Upper lobe of right lung (tissue), 1 donor: Measurements from ENCODE around the gene GPX5. TPM values are rescaled to one million over a fixed set of nuclear protein-coding genes. Genes with fewer than 3 reads are reported as not detected.

Source experiments
- ATAC-seq: fragments of 200-7000 bp; cut with Tn5 transposase; one replicate; pipeline ENCODE4 v1.9.1; 2020; ENCODE audit warnings: mild to moderate bottlenecking, moderate library complexity
- DNase-seq: peaks from one replicate; pipeline ENCODE4 v3.0.0-alpha.2; 2020
- H3K27ac ChIP-seq: fragments of 200-600 bp; one replicate; pipeline ENCODE4 v1.8.0; 2022
- H3K27me3 ChIP-seq: fragments of 200-600 bp; one replicate; pipeline ENCODE4 v1.8.0; 2022; ENCODE audit warnings: mild to moderate bottlenecking
- H3K36me3 ChIP-seq: fragments of 200-600 bp; one replicate; pipeline ENCODE4 v1.8.0; 2022
- H3K4me1 ChIP-seq: fragments of 200-600 bp; one replicate; pipeline ENCODE4 v1.8.0; 2022
- H3K4me3 ChIP-seq: fragments of 200-600 bp; one replicate; pipeline ENCODE4 v1.8.0; 2022; ENCODE audit warnings: mild to moderate bottlenecking
- H3K9me3 ChIP-seq: fragments of 200-600 bp; one replicate; pipeline ENCODE4 v1.8.0; 2022
- CTCF ChIP-seq: fragments of 200-600 bp; IDR thresholded peaks from one replicate; pipeline ENCODE4 v1.8.0; 2022; ENCODE audit warnings: antibody characterized with exemption
- intact Hi-C: fragments of 100-400 bp; cut with DNase I; formaldehyde crosslinking; loops from one replicate; pipeline ENCODE4 v1.11.0; 2022
- long read RNA-seq: library from polyadenylated mRNA; unstranded; transcript quantifications from one replicate; pipeline ENCODE4 v2.0.0, GENCODE V29; 2021
- total RNA-seq: library from RNA; stranded (reverse); fragmentation: NEBNext Ultra II Directional; extraction: Animal tissue kit (Norgen Biotek cat#: 25700); gene quantifications from one replicate; pipeline ENCODE4 v1.2.1, GENCODE V29; 2021
- donor health status: DM: no; HTN: yes; CAD: no; lungs with severe emphysema.

Gene GPX5
- total RNA-seq: not detected
- long read RNA-seq: 0 reads

GRCh38 chr6:28525496-28526039, at the start of gene GPX5:
Gene GPX5, plus strand, starts transcription at chr6:28525881. Its CDS starts 133 bp downstream, at chr6:28526014.
- DNase-seq: no peak
- H3K4me3 ChIP-seq: no peak within 1 kb of the TSS
- no peaks in the 10 kb centered on the region for H3K9me3 ChIP-seq
- no peaks in the 10 kb centered on the region for H3K36me3 ChIP-seq
- no peak within 1 kb of the TSS for H3K27ac ChIP-seq
- peaks cover 23% of the 10 kb centered on the region for H3K27me3 ChIP-seq
- intact Hi-C loops: no loop called here
- H3K4me1 ChIP-seq: no peaks in the 10 kb centered on the region
- no peak for ATAC-seq
- no peak for TF ChIP-seq CTCF

GRCh38 chr6:28478518-28478917, 47.2 kb upstream of the GPX5 start:
- ATAC-seq (no peak), DNase-seq (no peak)
- no peak for TF ChIP-seq CTCF
- intact Hi-C loops: no loop called here
- H3K27me3 ChIP-seq: peaks cover 29% of the 10 kb centered on the region
- H3K27ac ChIP-seq: no peak overlapping the region
- no peaks in the 10 kb centered on the region for H3K36me3 ChIP-seq
- H3K9me3 ChIP-seq: no peaks in the 10 kb centered on the region
- no peak overlapping the region for H3K4me3 ChIP-seq
- no peaks in the 10 kb centered on the region for H3K4me1 ChIP-seq

GRCh38 chr6:28480253-28480932, 45.3 kb upstream of the GPX5 start:
- no peak for TF ChIP-seq CTCF
- H3K9me3 ChIP-seq: no peaks in the 10 kb centered on the region
- H3K36me3 ChIP-seq: no peaks in the 10 kb centered on the region
- peaks cover 33% of the 10 kb centered on the region for H3K27me3 ChIP-seq
- no peaks in the 10 kb centered on the region for H3K4me1 ChIP-seq
- no peak overlapping the region for H3K4me3 ChIP-seq
- intact Hi-C loops: no loop called here
- DNase-seq: no peak
- ATAC-seq: no peak
- no peak overlapping the region for H3K27ac ChIP-seq

- intact Hi-C loops: no loop called here
- Histone ChIP-seq H3K36me3 (no peaks in the 10 kb centered on the region), H3K4me1 (no peaks in the 10 kb centered on the region), H3K9me3 (no peaks in the 10 kb centered on the region), H3K27me3 (peaks cover 21% of the 10 kb centered on the region), H3K27ac (no peak overlapping the region), H3K4me3 (no peak overlapping the region)
- DNase-seq: no peak
- no peak for TF ChIP-seq CTCF
- ATAC-seq: no peak
Measured at GRCh38 chr6:28485482-28485881, 40.2 kb upstream of the GPX5 start.

- Histone ChIP-seq H3K27me3 (peaks cover 22% of the 10 kb centered on the region), H3K4me3 (no peak overlapping the region), H3K9me3 (no peaks in the 10 kb centered on the region), H3K27ac (no peak overlapping the region), H3K36me3 (no peaks in the 10 kb centered on the region), H3K4me1 (no peaks in the 10 kb centered on the region)
- DNase-seq: no peak
- intact Hi-C loops: no loop called here
- no peak for ATAC-seq
- no peak for TF ChIP-seq CTCF
Measured at GRCh38 chr6:28486533-28486932, 39.1 kb upstream of the GPX5 start.
